Bronchial epithelial cell (primary cell): ENCODE data around the gene ZFAND3. TPM values are rescaled to one million over a fixed set of nuclear protein-coding genes. Genes with fewer than 3 reads are reported as not detected.
A peak's percentile ranks its signal among the peaks of the same experiment; 100 is the strongest.

Source experiments
- DNase-seq: peaks from one replicate; pipeline ENCODE4 v3.0.0-alpha.2; 2010; ENCODE audit warnings: low read depth
- FAIRE-seq: peaks from 2 replicates; lab custom pipeline; 2011; peaks lifted over from hg19 to GRCh38; lab: Jason Lieb, UNC
- H3K27me3 ChIP-seq: 2 replicates; pipeline ENCODE4 v1.5.1; 2011; ENCODE audit warnings: low read length; ENCODE audit not compliant: control insufficient read depth, insufficient read depth
- H3K36me3 ChIP-seq: 2 replicates; pipeline ENCODE4 v1.5.1; 2011; ENCODE audit warnings: low read length; ENCODE audit not compliant: control insufficient read depth, insufficient read depth
- H3K4me3 ChIP-seq: 2 replicates; pipeline ENCODE4 v1.5.1; 2011; ENCODE audit warnings: mild to moderate bottlenecking, low read depth, low read length, control low read depth
- total RNA-seq: library from RNA; depleted of rRNA; stranded (reverse); fragments of >200 nt; gene quantifications from 2 replicates; pipeline ENCODE4 v1.2.1, GENCODE V29; 2014
- TF ChIP-seq, protein P1 (sequence below): IDR thresholded peaks from 2 replicates; pipeline ENCODE4 v1.5.1; 2011; ENCODE audit warnings: mild to moderate bottlenecking, moderate library complexity, low read length, control low read depth, inconsistent platforms; ENCODE audit not compliant: insufficient read depth, severe bottlenecking

Gene ZFAND3
- total RNA-seq, 1 donor from 2014 or later, result 25.5 TPM

DNA sequence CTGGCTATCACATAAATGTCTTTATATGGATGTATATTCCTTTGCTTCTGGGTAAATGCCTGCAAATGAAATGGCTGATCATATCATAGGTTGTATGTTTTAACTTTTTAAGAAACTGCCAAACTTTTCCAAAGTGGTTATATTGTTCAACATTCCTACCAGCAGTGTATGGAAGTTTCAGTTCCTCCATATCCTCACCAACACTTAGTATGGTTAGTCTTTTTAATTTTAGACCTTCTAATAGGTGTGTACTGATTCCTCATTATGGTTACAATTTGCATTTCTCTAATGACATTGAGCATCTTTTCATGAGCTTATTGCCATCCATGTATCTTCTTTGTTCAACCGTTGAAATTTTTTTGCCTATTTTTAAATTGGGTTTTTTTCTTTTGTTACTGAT lies 155.4 kb downstream of the ZFAND3 start:
- H3K27me3 ChIP-seq, result no peaks in the 10 kb centered on the region
- DNase-seq (no peak), FAIRE-seq (no peak)
- TF ChIP-seq, protein P1, sequence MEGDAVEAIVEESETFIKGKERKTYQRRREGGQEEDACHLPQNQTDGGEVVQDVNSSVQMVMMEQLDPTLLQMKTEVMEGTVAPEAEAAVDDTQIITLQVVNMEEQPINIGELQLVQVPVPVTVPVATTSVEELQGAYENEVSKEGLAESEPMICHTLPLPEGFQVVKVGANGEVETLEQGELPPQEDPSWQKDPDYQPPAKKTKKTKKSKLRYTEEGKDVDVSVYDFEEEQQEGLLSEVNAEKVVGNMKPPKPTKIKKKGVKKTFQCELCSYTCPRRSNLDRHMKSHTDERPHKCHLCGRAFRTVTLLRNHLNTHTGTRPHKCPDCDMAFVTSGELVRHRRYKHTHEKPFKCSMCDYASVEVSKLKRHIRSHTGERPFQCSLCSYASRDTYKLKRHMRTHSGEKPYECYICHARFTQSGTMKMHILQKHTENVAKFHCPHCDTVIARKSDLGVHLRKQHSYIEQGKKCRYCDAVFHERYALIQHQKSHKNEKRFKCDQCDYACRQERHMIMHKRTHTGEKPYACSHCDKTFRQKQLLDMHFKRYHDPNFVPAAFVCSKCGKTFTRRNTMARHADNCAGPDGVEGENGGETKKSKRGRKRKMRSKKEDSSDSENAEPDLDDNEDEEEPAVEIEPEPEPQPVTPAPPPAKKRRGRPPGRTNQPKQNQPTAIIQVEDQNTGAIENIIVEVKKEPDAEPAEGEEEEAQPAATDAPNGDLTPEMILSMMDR, result no peak
- no peak overlapping the region for H3K4me3 ChIP-seq
- H3K36me3 ChIP-seq, result no peaks in the 10 kb centered on the region

DNA sequence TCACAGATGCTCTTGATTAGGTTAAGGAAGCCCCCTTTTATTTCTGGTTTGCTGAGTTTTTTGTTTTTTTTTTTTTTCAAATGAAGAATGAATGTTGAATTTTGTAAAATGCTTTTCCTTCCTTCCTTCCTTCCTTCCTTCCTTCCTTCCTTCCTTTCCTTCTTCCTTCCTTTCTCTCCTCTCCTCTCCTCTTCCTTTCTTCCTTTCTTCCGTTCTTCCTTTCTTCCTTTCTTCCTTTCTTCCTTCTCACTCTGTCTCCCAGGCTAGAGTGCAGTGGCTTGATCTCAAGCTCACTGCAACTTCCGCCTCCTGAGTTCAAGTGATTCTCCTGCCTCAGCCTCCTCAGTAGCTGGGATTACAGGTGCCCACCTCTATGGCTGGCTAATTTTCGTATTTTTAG lies 158.2 kb downstream of the ZFAND3 start:
- DNase-seq (no peak), FAIRE-seq (no peak)
- Histone ChIP-seq H3K27me3 (no peaks in the 10 kb centered on the region), H3K36me3 (no peaks in the 10 kb centered on the region), H3K4me3 (no peak overlapping the region)
- TF ChIP-seq, protein P1, result no peak

DNA sequence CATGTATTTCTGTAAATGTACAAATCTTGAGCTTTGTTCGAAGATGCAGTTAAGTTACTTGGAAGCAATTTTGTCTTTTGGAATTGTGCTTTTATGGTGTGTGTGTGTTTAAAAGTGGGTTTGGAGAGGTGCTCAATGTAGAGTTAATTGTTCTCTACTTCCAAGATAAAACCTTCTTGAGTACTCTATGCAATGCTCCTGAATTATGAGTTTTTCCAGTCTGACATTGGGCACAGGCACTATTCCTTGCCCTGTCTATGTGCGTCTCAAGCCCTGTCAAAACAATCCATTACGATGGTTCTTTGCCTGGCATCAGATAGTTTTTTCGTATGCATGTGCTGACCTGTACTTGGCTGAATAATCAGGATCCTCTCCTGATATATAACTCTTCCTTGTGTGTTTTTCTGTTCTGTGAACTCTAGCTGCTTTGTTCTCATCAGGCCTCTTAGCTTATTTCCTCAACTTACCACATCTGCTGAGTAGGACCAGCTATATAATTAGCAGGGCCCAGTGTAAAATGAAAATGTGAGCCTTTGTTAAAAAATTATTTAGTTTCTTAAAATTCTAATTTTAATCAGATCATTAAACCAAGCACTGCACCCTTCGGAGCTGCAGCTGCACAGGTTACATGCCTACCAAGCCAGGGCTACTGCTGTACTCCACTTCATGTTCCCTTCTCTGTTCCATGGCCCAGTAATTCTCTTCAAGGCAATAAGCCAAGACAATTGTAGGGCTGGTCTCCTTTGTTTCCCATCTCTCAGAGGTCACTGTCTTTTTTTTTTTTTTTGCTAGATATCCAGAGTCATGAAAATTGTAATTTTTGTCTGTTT lies 160.1 kb downstream of the ZFAND3 start:
- TF ChIP-seq, protein P1, result no peak
- Histone ChIP-seq H3K4me3 (no peak overlapping the region), H3K27me3 (no peaks in the 10 kb centered on the region), H3K36me3 (no peaks in the 10 kb centered on the region)
- DNase-seq (peak; percentile 76), FAIRE-seq (no peak)

DNA sequence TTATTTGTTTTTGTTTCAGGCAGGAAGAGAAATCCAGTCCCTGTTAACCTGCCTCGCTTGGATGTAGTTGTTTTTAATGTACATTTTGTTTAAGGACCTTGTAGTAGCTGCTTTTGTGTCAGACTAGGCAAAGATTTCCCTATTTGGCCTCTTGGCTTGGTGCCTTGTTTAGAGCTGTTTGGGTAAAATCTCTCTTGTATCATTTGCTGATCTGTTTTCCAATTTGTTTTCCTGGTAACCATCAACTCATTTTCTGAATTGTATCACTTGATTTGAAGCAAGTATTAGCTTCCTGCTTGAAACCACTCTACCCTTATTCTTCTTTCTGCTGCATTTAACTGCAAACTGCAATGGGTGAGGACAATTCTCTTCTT lies 160.7 kb downstream of the ZFAND3 start:
- TF ChIP-seq, protein P1, result no peak
- FAIRE-seq, result no peak
- no peak for DNase-seq
- Histone ChIP-seq H3K36me3 (no peaks in the 10 kb centered on the region), H3K4me3 (no peak overlapping the region), H3K27me3 (no peaks in the 10 kb centered on the region)

DNA sequence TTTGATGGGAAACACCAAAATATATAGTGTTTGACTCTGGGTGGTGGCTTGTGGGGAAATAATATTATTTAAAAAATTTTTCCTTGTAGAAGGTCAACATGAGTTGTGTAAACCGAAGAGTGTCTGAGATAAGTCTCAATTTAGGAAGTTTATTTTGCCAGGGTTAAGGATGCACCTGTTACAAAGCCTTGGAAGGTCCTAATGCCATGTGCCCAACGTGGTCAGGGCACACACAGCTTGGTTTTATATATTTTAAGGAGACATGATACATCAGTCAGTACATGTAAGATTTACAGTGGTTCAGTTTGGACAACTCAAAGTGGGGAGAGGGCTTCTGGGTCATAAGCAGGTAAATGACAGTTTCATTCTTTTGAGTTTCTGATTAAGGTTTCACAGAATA lies 162.1 kb downstream of the ZFAND3 start:
- DNase-seq, result no peak
- Histone ChIP-seq H3K27me3 (no peaks in the 10 kb centered on the region), H3K36me3 (no peaks in the 10 kb centered on the region), H3K4me3 (no peak overlapping the region)
- TF ChIP-seq, protein P1, result no peak
- FAIRE-seq, result no peak
